ENCODE data around the gene C19orf67. TPM values are rescaled to one million over a fixed set of nuclear protein-coding genes. Genes with fewer than 3 reads are reported as not detected.
A peak's percentile ranks its signal among the peaks of the same experiment; 100 is the strongest.

C19orf67 gene
- total RNA-seq, 1 donor from 2014 or later, result 0.45 TPM

GRCh38 chr19:14056741-14057356 is 28.7 kb downstream of the C19orf67 start:
- Mint-ChIP-seq H3K36me3 (peaks cover 5% of the 10 kb centered on the region), H3K27me3 (ENCODE audit: low read depth) (peaks cover 51% of the 10 kb centered on the region), H3K27ac (no peak overlapping the region), H3K4me1 (peaks cover 8% of the 10 kb centered on the region), H3K9me3 (no peaks in the 10 kb centered on the region), H3K4me3 (peak overlapping the region; percentile 42)
- DNase-seq (ENCODE audit: low spot score in 2 of 2, unreplicated experiment in 2 of 2), result no peak
- TF ChIP-seq, protein P1, sequence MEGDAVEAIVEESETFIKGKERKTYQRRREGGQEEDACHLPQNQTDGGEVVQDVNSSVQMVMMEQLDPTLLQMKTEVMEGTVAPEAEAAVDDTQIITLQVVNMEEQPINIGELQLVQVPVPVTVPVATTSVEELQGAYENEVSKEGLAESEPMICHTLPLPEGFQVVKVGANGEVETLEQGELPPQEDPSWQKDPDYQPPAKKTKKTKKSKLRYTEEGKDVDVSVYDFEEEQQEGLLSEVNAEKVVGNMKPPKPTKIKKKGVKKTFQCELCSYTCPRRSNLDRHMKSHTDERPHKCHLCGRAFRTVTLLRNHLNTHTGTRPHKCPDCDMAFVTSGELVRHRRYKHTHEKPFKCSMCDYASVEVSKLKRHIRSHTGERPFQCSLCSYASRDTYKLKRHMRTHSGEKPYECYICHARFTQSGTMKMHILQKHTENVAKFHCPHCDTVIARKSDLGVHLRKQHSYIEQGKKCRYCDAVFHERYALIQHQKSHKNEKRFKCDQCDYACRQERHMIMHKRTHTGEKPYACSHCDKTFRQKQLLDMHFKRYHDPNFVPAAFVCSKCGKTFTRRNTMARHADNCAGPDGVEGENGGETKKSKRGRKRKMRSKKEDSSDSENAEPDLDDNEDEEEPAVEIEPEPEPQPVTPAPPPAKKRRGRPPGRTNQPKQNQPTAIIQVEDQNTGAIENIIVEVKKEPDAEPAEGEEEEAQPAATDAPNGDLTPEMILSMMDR (IDR thresholded peaks at IDR 0.05; ENCODE audit: unreplicated experiment), result no peak

DNA sequence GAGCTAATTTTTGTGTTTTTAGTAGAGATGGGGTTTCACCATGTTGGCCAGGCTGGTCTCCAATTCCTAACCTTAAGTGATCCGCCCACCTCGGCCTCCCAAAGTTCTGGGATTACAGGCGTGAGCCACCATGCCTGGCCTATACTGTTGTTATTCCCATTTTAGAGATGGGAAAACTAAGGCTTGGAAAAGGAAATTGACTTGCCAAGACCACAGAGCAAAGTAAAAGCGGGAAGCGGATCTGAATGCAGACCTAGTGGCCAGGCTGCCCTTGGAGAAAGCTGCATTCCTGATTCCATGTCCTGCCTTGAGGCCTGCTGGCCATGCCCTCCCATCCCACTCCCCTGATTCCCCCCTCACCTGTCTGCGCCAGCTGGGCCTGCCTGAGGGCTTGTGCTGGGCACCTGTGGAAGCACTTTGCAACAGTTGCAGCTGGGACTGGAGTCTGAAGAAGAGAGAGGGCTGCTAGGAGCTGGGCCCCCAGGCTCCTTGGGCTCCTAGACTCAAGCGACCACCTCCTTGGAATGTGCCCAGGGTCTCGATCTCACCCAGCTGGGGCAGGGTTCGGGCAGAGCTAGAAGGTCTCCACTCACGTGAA is 29.4 kb downstream of the C19orf67 start:
- peaks cover 5% of the 10 kb centered on the region for H3K36me3 Mint-ChIP-seq
- DNase-seq (ENCODE audit: low spot score in 2 of 2, unreplicated experiment in 2 of 2), result no peak
- TF ChIP-seq, protein P1 (IDR thresholded peaks at IDR 0.05; ENCODE audit: unreplicated experiment), result no peak
- peak overlapping the region; percentile 42 for H3K4me3 Mint-ChIP-seq
- H3K27me3 Mint-ChIP-seq (ENCODE audit: low read depth), result peaks cover 49% of the 10 kb centered on the region
- no peak overlapping the region for H3K27ac Mint-ChIP-seq
- peaks cover 3% of the 10 kb centered on the region for H3K4me1 Mint-ChIP-seq
- no peaks in the 10 kb centered on the region for H3K9me3 Mint-ChIP-seq

DNA sequence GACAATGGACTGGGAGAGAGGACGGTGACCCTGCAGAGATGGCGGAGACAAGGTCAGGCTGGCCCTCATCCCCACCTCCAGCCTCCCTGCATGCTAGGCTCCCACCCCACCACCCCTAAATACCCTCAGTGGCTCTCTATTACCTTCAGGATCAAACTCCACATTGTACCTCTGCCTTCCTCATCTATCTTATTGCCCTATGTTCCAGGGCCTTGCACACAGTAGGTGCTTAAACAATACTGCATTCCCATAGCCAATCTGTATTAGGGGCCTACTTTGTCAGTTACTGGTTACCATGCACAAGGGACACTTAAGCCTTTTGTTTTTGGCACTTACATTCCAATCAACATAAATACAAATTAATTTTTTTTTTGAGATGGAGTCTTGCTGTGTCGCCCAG is 30.2 kb downstream of the C19orf67 start:
- Mint-ChIP-seq H3K36me3 (peaks cover 6% of the 10 kb centered on the region), H3K9me3 (no peaks in the 10 kb centered on the region), H3K4me3 (no peak overlapping the region), H3K27me3 (ENCODE audit: low read depth) (peaks cover 49% of the 10 kb centered on the region), H3K4me1 (peaks cover 3% of the 10 kb centered on the region), H3K27ac (no peak overlapping the region)
- DNase-seq (ENCODE audit: low spot score in 2 of 2, unreplicated experiment in 2 of 2), result no peak
- TF ChIP-seq, protein P1 (IDR thresholded peaks at IDR 0.05; ENCODE audit: unreplicated experiment), result no peak

DNA sequence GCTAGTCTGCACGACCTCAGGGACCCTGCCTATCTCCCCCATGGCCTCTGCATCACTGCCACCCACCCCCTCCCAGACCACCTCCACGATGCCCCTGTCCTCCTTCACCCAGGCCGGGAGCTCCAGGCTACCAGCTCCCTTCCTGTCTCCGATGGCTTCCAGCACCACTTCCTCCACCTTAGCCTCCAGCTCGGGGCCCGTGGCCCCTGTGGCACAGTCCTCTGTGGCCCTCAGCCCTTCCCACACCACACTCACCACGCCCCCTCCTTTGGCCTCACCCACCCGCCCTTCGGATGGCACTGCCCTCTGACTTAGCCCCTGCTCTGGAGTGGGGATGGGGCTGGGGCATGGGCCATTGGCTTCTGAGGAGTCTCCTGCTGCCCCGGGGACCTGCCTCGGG is 30.9 kb downstream of the C19orf67 start:
- Mint-ChIP-seq H3K9me3 (no peaks in the 10 kb centered on the region), H3K36me3 (peaks cover 8% of the 10 kb centered on the region), H3K4me1 (peaks cover 3% of the 10 kb centered on the region), H3K27me3 (ENCODE audit: low read depth) (peaks cover 44% of the 10 kb centered on the region), H3K27ac (no peak overlapping the region), H3K4me3 (no peak overlapping the region)
- no peak for DNase-seq (ENCODE audit: low spot score in 2 of 2, unreplicated experiment in 2 of 2)
- TF ChIP-seq, protein P1 (IDR thresholded peaks at IDR 0.05; ENCODE audit: unreplicated experiment), result no peak

- no peak overlapping the region for H3K27ac Mint-ChIP-seq
- H3K27me3 Mint-ChIP-seq (ENCODE audit: low read depth), result peaks cover 39% of the 10 kb centered on the region
- peaks cover 3% of the 10 kb centered on the region for H3K4me1 Mint-ChIP-seq
- H3K4me3 Mint-ChIP-seq, result no peak overlapping the region
- TF ChIP-seq, protein P1 (IDR thresholded peaks at IDR 0.05; ENCODE audit: unreplicated experiment), result no peak
- DNase-seq (ENCODE audit: low spot score in 2 of 2, unreplicated experiment in 2 of 2), result no peak
- peaks cover 8% of the 10 kb centered on the region for H3K36me3 Mint-ChIP-seq
- no peaks in the 10 kb centered on the region for H3K9me3 Mint-ChIP-seq
These were observed 31.5 kb downstream of the C19orf67 start for GRCh38 chr19:14054099-14054498.
